Measurements from ENCODE around the gene KCNQ1. TPM values are rescaled to one million over a fixed set of nuclear protein-coding genes. Genes with fewer than 3 reads are reported as not detected.

The KCNQ1 gene
- polyA plus RNA-seq, 1 of the 3 experiments (the other 2 are of a cell fraction), result 0.05 TPM

DNA sequence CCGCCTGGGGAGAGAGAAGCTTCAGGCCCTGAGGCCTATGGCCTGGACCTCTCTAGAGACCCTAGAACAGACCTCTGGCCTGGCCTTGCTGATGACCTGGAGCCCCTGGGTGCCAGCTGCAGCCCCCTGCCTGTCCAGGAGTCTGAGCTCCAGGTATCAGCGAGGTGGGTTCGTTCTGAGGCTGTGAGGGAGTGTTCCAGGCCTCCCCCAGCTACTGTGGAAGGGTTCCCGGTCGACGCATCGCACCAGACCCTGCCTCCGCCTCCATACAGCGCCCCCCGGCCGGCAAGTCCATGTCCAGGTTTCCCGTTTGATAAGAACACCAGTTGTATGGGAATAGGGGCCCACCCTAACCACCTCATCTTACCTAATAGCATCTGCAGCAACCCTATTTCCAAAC, 111.1 kb downstream of the KCNQ1 start:
- Histone ChIP-seq H3K9me2 (no peaks in the 10 kb centered on the region), H3K36me3 (replicated peaks in 1 of 2; ENCODE audit: control insufficient read depth in 1 of 2, insufficient read depth in 2 of 2, low read length in 1 of 2) (no peaks in the 10 kb centered on the region), H3K4me3 (ENCODE audit: low read depth in 2 of 2, low read length in 1 of 2) (no peak overlapping the region), H3K79me2 (ENCODE audit: insufficient read depth) (no peaks in the 10 kb centered on the region), H4K20me1 (ENCODE audit: insufficient read depth) (no peaks in the 10 kb centered on the region), H3K4me1 (ENCODE audit: control insufficient read depth in 1 of 2, insufficient read depth in 2 of 2, low read depth in 1 of 2, low read length in 1 of 2) (no peaks in the 10 kb centered on the region), H3K9me3 (no peaks in the 10 kb centered on the region), H3K27me3 (ENCODE audit: insufficient read depth) (no peaks in the 10 kb centered on the region), H2AFZ (ENCODE audit: low read depth) (no peak overlapping the region), H3F3A (replicated peaks; ENCODE audit: insufficient read depth) (no peaks in the 10 kb centered on the region), H3K9ac (no peak overlapping the region), H3K27ac (ENCODE audit: low read depth in 2 of 2, low read length in 1 of 2) (no peak overlapping the region), H3K4me2 (no peak overlapping the region)
- TF ChIP-seq POLR2AphosphoS5 (IDR thresholded peaks at IDR 0.05; ENCODE audit: low read depth, low read length) (no peak), ELF1 (IDR thresholded peaks at IDR 0.05) (no peak), FOXM1 (IDR thresholded peaks at IDR 0.05; ENCODE audit: low read depth) (no peak), TEAD4 (IDR thresholded peaks at IDR 0.05; ENCODE audit: borderline replicate concordance, insufficient read depth) (no peak), SIN3A (IDR thresholded peaks at IDR 0.05; ENCODE audit: borderline replicate concordance, low read depth, low read length) (no peak)
- TF ChIP-seq, protein P1, sequence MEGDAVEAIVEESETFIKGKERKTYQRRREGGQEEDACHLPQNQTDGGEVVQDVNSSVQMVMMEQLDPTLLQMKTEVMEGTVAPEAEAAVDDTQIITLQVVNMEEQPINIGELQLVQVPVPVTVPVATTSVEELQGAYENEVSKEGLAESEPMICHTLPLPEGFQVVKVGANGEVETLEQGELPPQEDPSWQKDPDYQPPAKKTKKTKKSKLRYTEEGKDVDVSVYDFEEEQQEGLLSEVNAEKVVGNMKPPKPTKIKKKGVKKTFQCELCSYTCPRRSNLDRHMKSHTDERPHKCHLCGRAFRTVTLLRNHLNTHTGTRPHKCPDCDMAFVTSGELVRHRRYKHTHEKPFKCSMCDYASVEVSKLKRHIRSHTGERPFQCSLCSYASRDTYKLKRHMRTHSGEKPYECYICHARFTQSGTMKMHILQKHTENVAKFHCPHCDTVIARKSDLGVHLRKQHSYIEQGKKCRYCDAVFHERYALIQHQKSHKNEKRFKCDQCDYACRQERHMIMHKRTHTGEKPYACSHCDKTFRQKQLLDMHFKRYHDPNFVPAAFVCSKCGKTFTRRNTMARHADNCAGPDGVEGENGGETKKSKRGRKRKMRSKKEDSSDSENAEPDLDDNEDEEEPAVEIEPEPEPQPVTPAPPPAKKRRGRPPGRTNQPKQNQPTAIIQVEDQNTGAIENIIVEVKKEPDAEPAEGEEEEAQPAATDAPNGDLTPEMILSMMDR (IDR thresholded peaks at IDR 0.05), result no peak
- no peak for DNase-seq
- 63% methylated on average over 8 of the region's 12 CpGs for WGBS (ENCODE audit: low lambda C conversion rate)
- CTCF ChIA-PET, result interaction anchor here (0.8 to 2.7 kb wide), 5 partner anchors 11 to 333 kb away, joined by 3 to 14 read pairs (median 10); no protein-coding TSS in a partner anchor
- POLR2A ChIA-PET, result no interaction called here

DNA sequence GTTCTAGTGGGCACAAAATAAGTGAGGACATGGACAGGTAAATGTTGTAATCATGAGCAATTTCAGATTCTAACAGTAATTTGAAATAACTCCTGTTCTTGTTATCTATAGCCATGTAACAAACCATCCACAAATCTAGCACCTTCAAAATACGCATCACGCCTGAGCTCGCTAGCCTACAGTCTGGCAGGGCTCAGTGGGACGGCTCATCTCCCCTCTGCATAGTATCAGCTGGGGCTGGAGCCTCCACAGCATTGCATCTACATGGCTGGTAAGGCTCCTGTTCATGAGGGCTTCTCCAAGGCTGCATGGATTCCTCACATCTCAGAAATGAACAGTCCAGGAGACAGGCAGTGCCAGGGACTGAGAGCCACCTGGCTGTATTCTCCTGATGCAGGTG, 112.6 kb downstream of the KCNQ1 start:
- TF ChIP-seq GATA2 (CRISPR knock-in tag; IDR thresholded peaks at IDR 0.05) (no peak), FOXJ3 (CRISPR knock-in tag; IDR thresholded peaks at IDR 0.05) (no peak), GABPA (IDR thresholded peaks at IDR 0.05; ENCODE audit: low read depth) (no peak), RCOR1 (IDR thresholded peaks at IDR 0.05; ENCODE audit: low read length) (no peak), RFX5 (IDR thresholded peaks at IDR 0.05; ENCODE audit: low read length) (no peak), RAD21 (IDR thresholded peaks at IDR 0.05; ENCODE audit: low read length) (no peak), CHD2 (IDR thresholded peaks at IDR 0.05; ENCODE audit: low read length, partially characterized antibody) (no peak), FOXM1 (IDR thresholded peaks at IDR 0.05; ENCODE audit: low read depth) (no peak), RXRA (IDR thresholded peaks at IDR 0.05; ENCODE audit: borderline replicate concordance, low read depth) (no peak), JUND (IDR thresholded peaks at IDR 0.05) (no peak), FOSL2 (IDR thresholded peaks at IDR 0.05; ENCODE audit: borderline replicate concordance, low read depth) (no peak), TCF12 (IDR thresholded peaks at IDR 0.05) (no peak), SIN3A (IDR thresholded peaks at IDR 0.05; ENCODE audit: borderline replicate concordance, low read depth, low read length) (no peak)
- TF ChIP-seq, protein P2, sequence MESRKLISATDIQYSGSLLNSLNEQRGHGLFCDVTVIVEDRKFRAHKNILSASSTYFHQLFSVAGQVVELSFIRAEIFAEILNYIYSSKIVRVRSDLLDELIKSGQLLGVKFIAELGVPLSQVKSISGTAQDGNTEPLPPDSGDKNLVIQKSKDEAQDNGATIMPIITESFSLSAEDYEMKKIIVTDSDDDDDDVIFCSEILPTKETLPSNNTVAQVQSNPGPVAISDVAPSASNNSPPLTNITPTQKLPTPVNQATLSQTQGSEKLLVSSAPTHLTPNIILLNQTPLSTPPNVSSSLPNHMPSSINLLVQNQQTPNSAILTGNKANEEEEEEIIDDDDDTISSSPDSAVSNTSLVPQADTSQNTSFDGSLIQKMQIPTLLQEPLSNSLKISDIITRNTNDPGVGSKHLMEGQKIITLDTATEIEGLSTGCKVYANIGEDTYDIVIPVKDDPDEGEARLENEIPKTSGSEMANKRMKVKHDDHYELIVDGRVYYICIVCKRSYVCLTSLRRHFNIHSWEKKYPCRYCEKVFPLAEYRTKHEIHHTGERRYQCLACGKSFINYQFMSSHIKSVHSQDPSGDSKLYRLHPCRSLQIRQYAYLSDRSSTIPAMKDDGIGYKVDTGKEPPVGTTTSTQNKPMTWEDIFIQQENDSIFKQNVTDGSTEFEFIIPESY (IDR thresholded peaks at IDR 0.05; ENCODE audit: borderline replicate concordance, low read depth), result no peak
- TF ChIP-seq, protein P3, sequence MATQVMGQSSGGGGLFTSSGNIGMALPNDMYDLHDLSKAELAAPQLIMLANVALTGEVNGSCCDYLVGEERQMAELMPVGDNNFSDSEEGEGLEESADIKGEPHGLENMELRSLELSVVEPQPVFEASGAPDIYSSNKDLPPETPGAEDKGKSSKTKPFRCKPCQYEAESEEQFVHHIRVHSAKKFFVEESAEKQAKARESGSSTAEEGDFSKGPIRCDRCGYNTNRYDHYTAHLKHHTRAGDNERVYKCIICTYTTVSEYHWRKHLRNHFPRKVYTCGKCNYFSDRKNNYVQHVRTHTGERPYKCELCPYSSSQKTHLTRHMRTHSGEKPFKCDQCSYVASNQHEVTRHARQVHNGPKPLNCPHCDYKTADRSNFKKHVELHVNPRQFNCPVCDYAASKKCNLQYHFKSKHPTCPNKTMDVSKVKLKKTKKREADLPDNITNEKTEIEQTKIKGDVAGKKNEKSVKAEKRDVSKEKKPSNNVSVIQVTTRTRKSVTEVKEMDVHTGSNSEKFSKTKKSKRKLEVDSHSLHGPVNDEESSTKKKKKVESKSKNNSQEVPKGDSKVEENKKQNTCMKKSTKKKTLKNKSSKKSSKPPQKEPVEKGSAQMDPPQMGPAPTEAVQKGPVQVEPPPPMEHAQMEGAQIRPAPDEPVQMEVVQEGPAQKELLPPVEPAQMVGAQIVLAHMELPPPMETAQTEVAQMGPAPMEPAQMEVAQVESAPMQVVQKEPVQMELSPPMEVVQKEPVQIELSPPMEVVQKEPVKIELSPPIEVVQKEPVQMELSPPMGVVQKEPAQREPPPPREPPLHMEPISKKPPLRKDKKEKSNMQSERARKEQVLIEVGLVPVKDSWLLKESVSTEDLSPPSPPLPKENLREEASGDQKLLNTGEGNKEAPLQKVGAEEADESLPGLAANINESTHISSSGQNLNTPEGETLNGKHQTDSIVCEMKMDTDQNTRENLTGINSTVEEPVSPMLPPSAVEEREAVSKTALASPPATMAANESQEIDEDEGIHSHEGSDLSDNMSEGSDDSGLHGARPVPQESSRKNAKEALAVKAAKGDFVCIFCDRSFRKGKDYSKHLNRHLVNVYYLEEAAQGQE (IDR thresholded peaks at IDR 0.05; ENCODE audit: low read depth, low read length), result no peak
- ChIA-PET CTCF (interaction anchor here (1.1 kb wide), 1 partner anchor 24 kb away, joined by 3 read pairs; no protein-coding TSS in a partner anchor), POLR2A (no interaction called here)
- Histone ChIP-seq H3K79me2 (ENCODE audit: insufficient read depth) (no peaks in the 10 kb centered on the region), H3K9me2 (no peaks in the 10 kb centered on the region), H3K4me2 (no peak overlapping the region), H3K27me3 (ENCODE audit: insufficient read depth) (no peaks in the 10 kb centered on the region), H4K20me1 (ENCODE audit: insufficient read depth) (no peaks in the 10 kb centered on the region), H2AFZ (ENCODE audit: low read depth) (no peak overlapping the region), H3F3A (replicated peaks; ENCODE audit: insufficient read depth) (no peaks in the 10 kb centered on the region), H3K27ac (ENCODE audit: low read depth in 2 of 2, low read length in 1 of 2) (no peak overlapping the region), H3K36me3 (replicated peaks in 1 of 2; ENCODE audit: control insufficient read depth in 1 of 2, insufficient read depth in 2 of 2, low read length in 1 of 2) (no peaks in the 10 kb centered on the region), H3K4me3 (ENCODE audit: low read depth in 2 of 2, low read length in 1 of 2) (no peak overlapping the region), H3K9ac (no peak overlapping the region), H3K4me1 (ENCODE audit: control insufficient read depth in 1 of 2, insufficient read depth in 2 of 2, low read depth in 1 of 2, low read length in 1 of 2) (no peaks in the 10 kb centered on the region), H3K9me3 (no peaks in the 10 kb centered on the region)
- DNase-seq, result no peak
- WGBS (ENCODE audit: low lambda C conversion rate), result 74% methylated on average over 4 of the region's 4 CpGs

Data from SK-N-SH (cell line).